ENCODE results near the gene GOLGA1. TPM values are rescaled to one million over a fixed set of nuclear protein-coding genes. Genes with fewer than 3 reads are reported as not detected.

The GOLGA1 gene
- total and polyA plus RNA-seq, 2 of the 13 experiments (the other 11 are each of a cell fraction or from before 2014, with no cell fraction given), result 12.7 to 15.9 TPM

DNA sequence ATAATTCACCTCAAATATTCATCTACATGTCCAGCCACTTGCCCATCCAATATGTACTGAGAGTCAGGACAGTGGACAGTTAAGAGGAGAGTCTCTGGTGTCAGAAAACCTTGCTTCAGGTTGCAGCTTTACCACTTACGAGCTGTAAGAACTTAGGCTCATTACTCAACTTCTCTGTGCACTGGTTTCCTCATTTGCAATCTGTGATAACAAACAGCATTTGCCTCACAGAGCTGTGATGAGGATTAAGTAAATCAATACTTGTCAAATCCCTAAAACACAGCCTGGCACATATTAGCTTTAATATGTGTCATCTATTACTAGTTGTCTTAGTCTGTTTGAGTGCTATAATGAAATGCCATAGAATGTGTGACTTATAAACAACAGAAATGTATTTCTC is 8.6 kb downstream of the GOLGA1 start (continued):
- TF ChIP-seq, protein P1, sequence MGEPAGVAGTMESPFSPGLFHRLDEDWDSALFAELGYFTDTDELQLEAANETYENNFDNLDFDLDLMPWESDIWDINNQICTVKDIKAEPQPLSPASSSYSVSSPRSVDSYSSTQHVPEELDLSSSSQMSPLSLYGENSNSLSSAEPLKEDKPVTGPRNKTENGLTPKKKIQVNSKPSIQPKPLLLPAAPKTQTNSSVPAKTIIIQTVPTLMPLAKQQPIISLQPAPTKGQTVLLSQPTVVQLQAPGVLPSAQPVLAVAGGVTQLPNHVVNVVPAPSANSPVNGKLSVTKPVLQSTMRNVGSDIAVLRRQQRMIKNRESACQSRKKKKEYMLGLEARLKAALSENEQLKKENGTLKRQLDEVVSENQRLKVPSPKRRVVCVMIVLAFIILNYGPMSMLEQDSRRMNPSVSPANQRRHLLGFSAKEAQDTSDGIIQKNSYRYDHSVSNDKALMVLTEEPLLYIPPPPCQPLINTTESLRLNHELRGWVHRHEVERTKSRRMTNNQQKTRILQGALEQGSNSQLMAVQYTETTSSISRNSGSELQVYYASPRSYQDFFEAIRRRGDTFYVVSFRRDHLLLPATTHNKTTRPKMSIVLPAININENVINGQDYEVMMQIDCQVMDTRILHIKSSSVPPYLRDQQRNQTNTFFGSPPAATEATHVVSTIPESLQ (CRISPR knock-in tag; conservative IDR thresholded peaks at IDR 0.05), result no peak
- TF ChIP-seq NONO (IDR thresholded peaks at IDR 0.05), result no peak
- no peak for TF ChIP-seq NONO (CRISPR knock-in tag; conservative IDR thresholded peaks at IDR 0.05)
- TF ChIP-seq, protein P2, sequence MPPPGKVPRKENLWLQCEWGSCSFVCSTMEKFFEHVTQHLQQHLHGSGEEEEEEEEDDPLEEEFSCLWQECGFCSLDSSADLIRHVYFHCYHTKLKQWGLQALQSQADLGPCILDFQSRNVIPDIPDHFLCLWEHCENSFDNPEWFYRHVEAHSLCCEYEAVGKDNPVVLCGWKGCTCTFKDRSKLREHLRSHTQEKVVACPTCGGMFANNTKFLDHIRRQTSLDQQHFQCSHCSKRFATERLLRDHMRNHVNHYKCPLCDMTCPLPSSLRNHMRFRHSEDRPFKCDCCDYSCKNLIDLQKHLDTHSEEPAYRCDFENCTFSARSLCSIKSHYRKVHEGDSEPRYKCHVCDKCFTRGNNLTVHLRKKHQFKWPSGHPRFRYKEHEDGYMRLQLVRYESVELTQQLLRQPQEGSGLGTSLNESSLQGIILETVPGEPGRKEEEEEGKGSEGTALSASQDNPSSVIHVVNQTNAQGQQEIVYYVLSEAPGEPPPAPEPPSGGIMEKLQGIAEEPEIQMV (CRISPR knock-in tag; IDR thresholded peaks at IDR 0.05; ENCODE audit: low read depth), result no peak
- TF ChIP-seq HOXA7 (CRISPR knock-in tag; IDR thresholded peaks at IDR 0.05), result no peak
- TF ChIP-seq, protein P3, sequence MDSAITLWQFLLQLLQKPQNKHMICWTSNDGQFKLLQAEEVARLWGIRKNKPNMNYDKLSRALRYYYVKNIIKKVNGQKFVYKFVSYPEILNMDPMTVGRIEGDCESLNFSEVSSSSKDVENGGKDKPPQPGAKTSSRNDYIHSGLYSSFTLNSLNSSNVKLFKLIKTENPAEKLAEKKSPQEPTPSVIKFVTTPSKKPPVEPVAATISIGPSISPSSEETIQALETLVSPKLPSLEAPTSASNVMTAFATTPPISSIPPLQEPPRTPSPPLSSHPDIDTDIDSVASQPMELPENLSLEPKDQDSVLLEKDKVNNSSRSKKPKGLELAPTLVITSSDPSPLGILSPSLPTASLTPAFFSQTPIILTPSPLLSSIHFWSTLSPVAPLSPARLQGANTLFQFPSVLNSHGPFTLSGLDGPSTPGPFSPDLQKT (CRISPR knock-in tag; IDR thresholded peaks at IDR 0.05; ENCODE audit: borderline replicate concordance), result no peak
- no peak for TF ChIP-seq ZNF121 (CRISPR knock-in tag; IDR thresholded peaks at IDR 0.05)

DNA sequence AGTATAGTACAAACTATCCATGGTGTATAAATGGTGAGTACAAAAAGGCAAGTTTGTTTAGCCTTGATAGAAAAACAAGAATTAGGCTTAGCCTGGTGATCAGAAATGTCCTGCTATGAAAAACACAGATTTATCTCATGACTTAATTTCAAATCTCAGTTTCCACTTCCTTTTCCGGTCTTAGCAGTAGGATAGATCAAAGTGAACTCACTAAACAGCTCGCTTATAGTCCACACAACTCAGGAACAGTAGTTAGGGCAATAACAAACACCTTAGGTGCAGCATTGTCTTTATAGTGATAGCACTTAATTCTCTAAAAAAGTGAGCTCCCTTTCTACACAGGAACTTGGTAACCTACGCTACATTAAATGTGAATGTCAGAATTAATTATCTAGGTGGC is 11.4 kb downstream of the GOLGA1 start:
- 100% methylated on average over 3 of the region's 3 CpGs for WGBS (ENCODE audit: low lambda C conversion rate)
- Histone ChIP-seq H3K36me3 (replicated peaks in 1 of 2; ENCODE audit: control insufficient read depth in 1 of 2, insufficient read depth in 2 of 2, low read length in 2 of 2) (peaks cover 11 to 37% of the 10 kb centered on the region in 2 experiments), H3K9ac (ENCODE audit: insufficient read depth, low read depth, low read length) (no peak overlapping the region), H3K27me3 (ENCODE audit: control insufficient read depth in 1 of 2, insufficient read depth in 2 of 2, low read length in 2 of 2) (no peaks in the 10 kb centered on the region), H3K27ac (ENCODE audit: extremely low read length, insufficient read depth, low read length) (no peak overlapping the region), H3K4me1 (ENCODE audit: insufficient read depth, low read length) (no peaks in the 10 kb centered on the region), H3K9me3 (ENCODE audit: low read length) (no peaks in the 10 kb centered on the region), H3K4me2 (ENCODE audit: low read depth, low read length) (no peak overlapping the region), H3K4me3 (replicated peaks in 1 of 3; ENCODE audit: insufficient read depth in 1 of 3, low read depth in 2 of 3, low read length in 3 of 3) (no peak overlapping the region), H2AFZ (ENCODE audit: low read length) (no peak overlapping the region), H3K79me2 (ENCODE audit: insufficient read depth, low read length) (no peaks in the 10 kb centered on the region), H4K20me1 (ENCODE audit: insufficient read depth, low read length) (no peaks in the 10 kb centered on the region)
- BruUV-seq (replicated peaks), result no TSS peak
- ChIA-PET POLR2A (no interaction called here), CTCF (ENCODE audit: low intra/inter-chr PET ratio, low total read pairs) (no interaction called here)
- DNase-seq (ENCODE audit: low spot score) (no peak), FAIRE-seq (no peak), ATAC-seq (no peak)
- in situ Hi-C loops (cut with HindIII; ENCODE audit: extremely low pct_ligation_motif_present, low pct_unique_long_range_greater_than_20kb), result no loop called here
- intact Hi-C loops (cut with micrococcal nuclease; ENCODE audit: unreplicated experiment), result no loop called here
- TF ChIP-seq THYN1 (CRISPR knock-in tag; IDR thresholded peaks at IDR 0.05; ENCODE audit: borderline replicate concordance, low read depth) (no peak), ZNF777 (CRISPR knock-in tag; IDR thresholded peaks at IDR 0.05) (no peak), ZNF652 (CRISPR knock-in tag; IDR thresholded peaks at IDR 0.05; ENCODE audit: borderline replicate concordance, low read depth) (no peak), SCMH1 (CRISPR knock-in tag; IDR thresholded peaks at IDR 0.05; ENCODE audit: borderline replicate concordance) (no peak), ZNF282 (IDR thresholded peaks at IDR 0.05; ENCODE audit: partially characterized antibody) (no peak), RFX5 (IDR thresholded peaks at IDR 0.05; ENCODE audit: low read depth, low read length) (no peak), ZNF160 (CRISPR knock-in tag; IDR thresholded peaks at IDR 0.05) (no peak), NBN (conservative IDR thresholded peaks at IDR 0.05) (no peak), ZMYM2 (CRISPR knock-in tag; IDR thresholded peaks at IDR 0.05) (no peak)
- TF ChIP-seq, protein P4, sequence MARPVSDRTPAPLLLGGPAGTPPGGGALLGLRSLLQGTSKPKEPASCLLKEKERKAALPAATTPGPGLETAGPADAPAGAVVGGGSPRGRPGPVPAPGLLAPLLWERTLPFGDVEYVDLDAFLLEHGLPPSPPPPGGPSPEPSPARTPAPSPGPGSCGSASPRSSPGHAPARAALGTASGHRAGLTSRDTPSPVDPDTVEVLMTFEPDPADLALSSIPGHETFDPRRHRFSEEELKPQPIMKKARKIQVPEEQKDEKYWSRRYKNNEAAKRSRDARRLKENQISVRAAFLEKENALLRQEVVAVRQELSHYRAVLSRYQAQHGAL (CRISPR knock-in tag; IDR thresholded peaks at IDR 0.05; ENCODE audit: not compliant biosample characterization), result no peak

Measured in HepG2 (cell line).